Measurements from ENCODE around the gene MDH2. TPM values are rescaled to one million over a fixed set of nuclear protein-coding genes. Genes with fewer than 3 reads are reported as not detected.
A peak's percentile ranks its signal among the peaks of the same experiment; 100 is the strongest.
"Not testable (repeated sequence)": the region's sequence is repeated elsewhere in the genome, so short reads cannot be mapped to it uniquely, and the experiment has no call there.

MDH2 gene
- polyA plus RNA-seq, 4 donors: 143 to 172 (median 163) TPM

DNA sequence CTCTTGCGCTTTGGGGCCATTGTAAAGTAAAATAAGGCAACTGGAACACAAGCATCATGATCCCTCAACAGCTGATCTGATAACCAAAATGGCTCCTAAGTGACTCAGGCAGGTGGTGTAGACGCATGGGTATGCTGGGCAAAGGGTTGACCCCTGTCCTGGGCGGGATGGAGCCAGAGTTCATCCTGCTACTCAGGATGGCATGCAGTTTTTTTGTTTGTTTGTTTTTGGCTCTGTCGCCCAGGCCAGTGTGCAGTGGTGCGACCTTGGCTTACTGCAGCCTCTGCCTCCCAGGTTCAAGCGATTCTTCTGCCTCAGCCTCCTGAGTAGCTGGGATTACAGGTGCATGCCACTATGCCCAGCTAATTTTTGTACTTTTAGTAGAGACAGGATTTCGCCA, 10.8 kb downstream of the MDH2 start:
- not testable (repeated sequence) for H3K9me3 ChIP-seq (ENCODE audit: control insufficient read depth in 2 of 2, insufficient read depth in 1 of 2, low read depth in 1 of 2, low read length in 1 of 2); H3K27me3 ChIP-seq (ENCODE audit: control insufficient read depth in 3 of 3, insufficient read depth in 3 of 3, low read length in 3 of 3); H3K27ac ChIP-seq (ENCODE audit: low read depth in 1 of 3, low read length in 2 of 3); H3K4me3 ChIP-seq (ENCODE audit: low read depth in 1 of 3, low read length in 3 of 3); FAIRE-seq
- 69 to 80% (median 77%) methylated on average over 7 of the region's 7 CpGs for WGBS, 3 donors
- Histone ChIP-seq H3K36me3 (ENCODE audit: control insufficient read depth in 3 of 3, insufficient read depth in 2 of 3, low read depth in 1 of 3, low read length in 3 of 3) (peaks cover 18 to 83% (median 32%) of the 10 kb centered on the region in 3 donors), H3K4me1 (ENCODE audit: control insufficient read depth in 3 of 3, insufficient read depth in 2 of 3, low read depth in 1 of 3, low read length in 2 of 3) (peaks cover 0 to 16% (median 4%) of the 10 kb centered on the region in 3 donors)
- DNase-seq: peak in 1 of 2 donors; percentile 64

DNA sequence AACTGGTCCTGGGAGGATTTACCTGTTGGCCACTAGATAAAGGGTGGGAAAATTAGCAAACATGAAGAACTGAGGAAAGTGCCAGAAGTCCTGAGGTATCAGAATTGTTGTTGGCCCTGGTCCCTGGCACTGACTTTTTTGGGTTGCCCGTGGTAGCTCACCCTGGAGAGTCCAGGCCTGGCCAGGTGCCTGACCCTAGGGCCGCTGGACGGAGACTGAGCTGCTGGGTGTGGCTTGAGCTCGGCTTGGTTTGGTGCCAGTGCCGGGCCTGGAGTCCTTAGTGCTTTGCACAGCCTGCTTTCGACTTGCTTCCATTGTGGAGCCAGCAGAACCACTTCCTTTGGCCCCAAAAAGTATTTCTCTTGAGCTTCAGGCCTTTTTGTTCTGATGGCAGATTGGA, 12.9 kb downstream of the MDH2 start:
- no peak for FAIRE-seq
- 73 to 84% (median 79%) methylated on average over 6 of the region's 6 CpGs for WGBS, 3 donors
- H3K27ac ChIP-seq (ENCODE audit: low read depth in 1 of 3, low read length in 2 of 3): no peak overlapping the region

GRCh38 chr7:76062254-76062653, 14.3 kb downstream of the MDH2 start:
- DNase-seq (no peak), FAIRE-seq (no peak)
- Histone ChIP-seq H3K27ac (ENCODE audit: low read depth in 1 of 3, low read length in 2 of 3) (no peak overlapping the region), H3K4me3 (ENCODE audit: low read depth in 1 of 3, low read length in 3 of 3) (no peak overlapping the region), H3K4me1 (ENCODE audit: control insufficient read depth in 3 of 3, insufficient read depth in 2 of 3, low read depth in 1 of 3, low read length in 2 of 3) (peaks cover 0 to 4% (median under 1%) of the 10 kb centered on the region in 3 donors), H3K27me3 (ENCODE audit: control insufficient read depth in 3 of 3, insufficient read depth in 3 of 3, low read length in 3 of 3) (no peaks in the 10 kb centered on the region), H3K9me3 (ENCODE audit: control insufficient read depth in 2 of 2, insufficient read depth in 1 of 2, low read depth in 1 of 2, low read length in 1 of 2) (no peaks in the 10 kb centered on the region), H3K36me3 (ENCODE audit: control insufficient read depth in 3 of 3, insufficient read depth in 2 of 3, low read depth in 1 of 3, low read length in 3 of 3) (peaks cover 34 to 94% (median 50%) of the 10 kb centered on the region in 3 donors)
- WGBS, 3 donors: 95 to 98% (median 95%) methylated on average over 15 of the region's 15 CpGs

More for the DNA sequence above, 12.9 kb downstream of the MDH2 start:
- no peak for DNase-seq
- Histone ChIP-seq H3K4me1 (ENCODE audit: control insufficient read depth in 3 of 3, insufficient read depth in 2 of 3, low read depth in 1 of 3, low read length in 2 of 3) (peaks cover 0 to 5% (median 4%) of the 10 kb centered on the region in 3 donors), H3K27me3 (ENCODE audit: control insufficient read depth in 3 of 3, insufficient read depth in 3 of 3, low read length in 3 of 3) (no peaks in the 10 kb centered on the region), H3K9me3 (ENCODE audit: control insufficient read depth in 2 of 2, insufficient read depth in 1 of 2, low read depth in 1 of 2, low read length in 1 of 2) (no peaks in the 10 kb centered on the region), H3K36me3 (ENCODE audit: control insufficient read depth in 3 of 3, insufficient read depth in 2 of 3, low read depth in 1 of 3, low read length in 3 of 3) (peaks cover 29 to 91% (median 46%) of the 10 kb centered on the region in 3 donors), H3K4me3 (ENCODE audit: low read depth in 1 of 3, low read length in 3 of 3) (no peak overlapping the region)

GRCh38 chr7:76063114-76063513, 15.2 kb downstream of the MDH2 start:
- H3K4me1 ChIP-seq (ENCODE audit: control insufficient read depth in 3 of 3, insufficient read depth in 2 of 3, low read depth in 1 of 3, low read length in 2 of 3): peaks cover 0 to under 1% (median 0%) of the 10 kb centered on the region in 3 donors
- H3K36me3 ChIP-seq (ENCODE audit: control insufficient read depth in 3 of 3, insufficient read depth in 2 of 3, low read depth in 1 of 3, low read length in 3 of 3): peaks cover 31 to 91% (median 43%) of the 10 kb centered on the region in 3 donors
- H3K4me3 ChIP-seq (ENCODE audit: low read depth in 1 of 3, low read length in 3 of 3): no peak overlapping the region
- H3K27ac ChIP-seq (ENCODE audit: low read depth in 1 of 3, low read length in 2 of 3): no peak overlapping the region
- no peaks in the 10 kb centered on the region for H3K27me3 ChIP-seq (ENCODE audit: control insufficient read depth in 3 of 3, insufficient read depth in 3 of 3, low read length in 3 of 3)
- no peak for FAIRE-seq
- 86 to 97% (median 95%) methylated on average over 10 of the region's 10 CpGs for WGBS, 3 donors
- DNase-seq: no peak
- no peaks in the 10 kb centered on the region for H3K9me3 ChIP-seq (ENCODE audit: control insufficient read depth in 2 of 2, insufficient read depth in 1 of 2, low read depth in 1 of 2, low read length in 1 of 2)

GRCh38 chr7:76063525-76063924, 15.6 kb downstream of the MDH2 start:
- Histone ChIP-seq H3K4me1 (ENCODE audit: control insufficient read depth in 3 of 3, insufficient read depth in 2 of 3, low read depth in 1 of 3, low read length in 2 of 3) (no peaks in the 10 kb centered on the region), H3K36me3 (ENCODE audit: control insufficient read depth in 3 of 3, insufficient read depth in 2 of 3, low read depth in 1 of 3, low read length in 3 of 3) (peaks cover 30 to 89% (median 41%) of the 10 kb centered on the region in 3 donors), H3K9me3 (ENCODE audit: control insufficient read depth in 2 of 2, insufficient read depth in 1 of 2, low read depth in 1 of 2, low read length in 1 of 2) (no peaks in the 10 kb centered on the region), H3K27me3 (ENCODE audit: control insufficient read depth in 3 of 3, insufficient read depth in 3 of 3, low read length in 3 of 3) (no peaks in the 10 kb centered on the region), H3K27ac (ENCODE audit: low read depth in 1 of 3, low read length in 2 of 3) (no peak overlapping the region), H3K4me3 (ENCODE audit: low read depth in 1 of 3, low read length in 3 of 3) (no peak overlapping the region)
- DNase-seq (peak in 1 of 2 donors; percentile 80), FAIRE-seq (no peak)
- WGBS, 3 donors: 25 to 62% (median 44%) methylated on average over 14 of the region's 14 CpGs

DNA sequence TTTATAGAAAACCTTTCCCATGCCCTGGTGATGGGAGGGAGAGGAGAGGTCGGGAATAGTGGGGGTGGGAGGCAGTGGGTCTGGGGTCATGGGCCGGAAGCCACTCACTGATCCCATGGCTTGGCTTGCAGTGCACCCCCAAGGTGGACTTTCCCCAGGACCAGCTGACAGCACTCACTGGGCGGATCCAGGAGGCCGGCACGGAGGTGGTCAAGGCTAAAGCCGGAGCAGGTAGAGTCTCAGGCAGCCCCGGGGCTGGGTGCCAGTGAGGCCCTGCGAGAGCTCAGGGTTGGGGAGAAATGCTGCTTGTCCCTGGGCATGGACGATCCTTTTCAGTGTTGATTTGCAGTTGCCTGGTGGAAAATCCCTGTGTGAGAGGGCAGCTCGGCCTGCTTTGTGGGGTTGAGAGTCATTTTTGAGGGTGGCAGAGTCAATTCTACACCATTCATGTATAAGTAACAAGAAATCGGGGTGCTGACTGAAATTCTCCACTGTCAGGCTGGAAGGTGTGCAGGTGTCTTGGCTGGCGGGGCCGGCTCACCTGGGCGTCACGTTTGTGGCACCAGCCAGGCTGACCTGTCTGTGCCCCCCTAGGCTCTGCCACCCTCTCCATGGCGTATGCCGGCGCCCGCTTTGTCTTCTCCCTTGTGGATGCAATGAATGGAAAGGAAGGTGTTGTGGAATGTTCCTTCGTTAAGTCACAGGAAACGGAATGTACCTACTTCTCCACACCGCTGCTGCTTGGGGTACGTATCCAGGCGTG, 16.5 kb downstream of the MDH2 start:
- DNase-seq (no peak), FAIRE-seq (no peak)
- no peaks in the 10 kb centered on the region for H3K27me3 ChIP-seq (ENCODE audit: control insufficient read depth in 3 of 3, insufficient read depth in 3 of 3, low read length in 3 of 3)
- H3K4me1 ChIP-seq (ENCODE audit: control insufficient read depth in 3 of 3, insufficient read depth in 2 of 3, low read depth in 1 of 3, low read length in 2 of 3): no peaks in the 10 kb centered on the region
- 95 to 97% (median 97%) methylated on average over 24 of the region's 24 CpGs for WGBS, 3 donors
- H3K9me3 ChIP-seq (ENCODE audit: control insufficient read depth in 2 of 2, insufficient read depth in 1 of 2, low read depth in 1 of 2, low read length in 1 of 2): no peaks in the 10 kb centered on the region
- no peak overlapping the region for H3K27ac ChIP-seq (ENCODE audit: low read depth in 1 of 3, low read length in 2 of 3)
- H3K4me3 ChIP-seq (ENCODE audit: low read depth in 1 of 3, low read length in 3 of 3): no peak overlapping the region
- peaks cover 30 to 80% (median 34%) of the 10 kb centered on the region in 3 donors for H3K36me3 ChIP-seq (ENCODE audit: control insufficient read depth in 3 of 3, insufficient read depth in 2 of 3, low read depth in 1 of 3, low read length in 3 of 3)

GRCh38 chr7:76065016-76065612, 17.2 kb downstream of the MDH2 start:
- 85 to 89% (median 88%) methylated on average over 14 of the region's 14 CpGs for WGBS, 3 donors
- no peaks in the 10 kb centered on the region for H3K9me3 ChIP-seq (ENCODE audit: control insufficient read depth in 2 of 2, insufficient read depth in 1 of 2, low read depth in 1 of 2, low read length in 1 of 2)

DNA sequence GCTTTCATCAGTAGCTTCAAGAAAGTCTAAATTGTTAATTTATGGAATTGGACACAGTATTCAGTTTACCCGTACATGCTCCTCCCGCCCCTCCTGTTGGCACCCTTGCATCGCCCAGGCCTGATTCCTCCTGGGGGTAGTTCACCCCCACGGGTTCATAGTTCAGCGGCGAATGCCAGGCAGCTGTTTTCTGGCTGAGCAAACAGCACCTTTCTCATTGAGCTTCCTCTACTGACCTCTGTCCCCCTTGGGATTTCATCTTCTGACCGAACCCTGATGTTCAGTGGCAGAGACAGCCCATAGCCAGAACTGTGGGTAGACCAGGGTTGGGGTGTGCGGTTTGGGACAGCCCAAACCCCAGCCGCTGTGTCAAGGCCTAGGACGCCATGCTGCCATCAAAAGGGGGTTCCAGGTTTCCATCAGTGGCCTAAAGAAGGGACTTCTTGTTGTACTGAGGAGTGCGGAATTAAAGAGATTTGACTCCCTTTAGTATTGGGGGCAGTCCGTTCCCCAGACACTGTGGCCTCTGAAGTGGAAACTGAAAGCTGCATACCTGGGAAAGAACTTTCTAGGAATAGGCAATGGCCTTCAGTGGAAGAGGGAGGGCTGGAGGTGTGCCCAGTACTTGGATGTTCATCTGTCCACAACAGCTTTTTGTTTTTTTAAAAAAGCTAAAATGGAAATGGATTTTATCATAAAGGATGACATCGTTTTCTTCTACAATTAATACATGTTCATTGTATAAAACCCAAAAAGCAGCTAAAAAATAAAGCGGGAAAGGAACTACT, 19.0 kb downstream of the MDH2 start:
- DNase-seq (no peak), FAIRE-seq (no peak)
- no peaks in the 10 kb centered on the region for H3K27me3 ChIP-seq (ENCODE audit: control insufficient read depth in 3 of 3, insufficient read depth in 3 of 3, low read length in 3 of 3)
- H3K36me3 ChIP-seq (ENCODE audit: control insufficient read depth in 3 of 3, insufficient read depth in 2 of 3, low read depth in 1 of 3, low read length in 3 of 3): peaks cover 17 to 55% (median 19%) of the 10 kb centered on the region in 3 donors
- H3K27ac ChIP-seq (ENCODE audit: low read depth in 1 of 3, low read length in 2 of 3): no peak overlapping the region
- no peaks in the 10 kb centered on the region for H3K9me3 ChIP-seq (ENCODE audit: control insufficient read depth in 2 of 2, insufficient read depth in 1 of 2, low read depth in 1 of 2, low read length in 1 of 2)
- WGBS, 3 donors: 68 to 85% (median 75%) methylated on average over 14 of the region's 14 CpGs
- H3K4me1 ChIP-seq (ENCODE audit: control insufficient read depth in 3 of 3, insufficient read depth in 2 of 3, low read depth in 1 of 3, low read length in 2 of 3): no peaks in the 10 kb centered on the region
- no peak overlapping the region for H3K4me3 ChIP-seq (ENCODE audit: low read depth in 1 of 3, low read length in 3 of 3)

More at GRCh38 chr7:76065016-76065612, 17.2 kb downstream of the MDH2 start:
- FAIRE-seq (no peak), DNase-seq (no peak)
- Histone ChIP-seq H3K27ac (ENCODE audit: low read depth in 1 of 3, low read length in 2 of 3) (no peak overlapping the region), H3K36me3 (ENCODE audit: control insufficient read depth in 3 of 3, insufficient read depth in 2 of 3, low read depth in 1 of 3, low read length in 3 of 3) (peaks cover 28 to 73% (median 30%) of the 10 kb centered on the region in 3 donors), H3K4me1 (ENCODE audit: control insufficient read depth in 3 of 3, insufficient read depth in 2 of 3, low read depth in 1 of 3, low read length in 2 of 3) (no peaks in the 10 kb centered on the region), H3K4me3 (ENCODE audit: low read depth in 1 of 3, low read length in 3 of 3) (no peak overlapping the region), H3K27me3 (ENCODE audit: control insufficient read depth in 3 of 3, insufficient read depth in 3 of 3, low read length in 3 of 3) (no peaks in the 10 kb centered on the region)
